ENCODE data around the gene JAKMIP2. TPM values are rescaled to one million over a fixed set of nuclear protein-coding genes. Genes with fewer than 3 reads are reported as not detected.
"Not testable (repeated sequence)": the region's sequence is repeated elsewhere in the genome, so short reads cannot be mapped to it uniquely, and the experiment has no call there.

JAKMIP2 gene
- total and polyA plus RNA-seq, 9 donors = 2.0 to 4.6 (median 2.3) TPM

GRCh38 chr5:147554261-147554817 is 228.2 kb downstream of the JAKMIP2 start:
- peak; percentile 99 for DNase-seq

DNA sequence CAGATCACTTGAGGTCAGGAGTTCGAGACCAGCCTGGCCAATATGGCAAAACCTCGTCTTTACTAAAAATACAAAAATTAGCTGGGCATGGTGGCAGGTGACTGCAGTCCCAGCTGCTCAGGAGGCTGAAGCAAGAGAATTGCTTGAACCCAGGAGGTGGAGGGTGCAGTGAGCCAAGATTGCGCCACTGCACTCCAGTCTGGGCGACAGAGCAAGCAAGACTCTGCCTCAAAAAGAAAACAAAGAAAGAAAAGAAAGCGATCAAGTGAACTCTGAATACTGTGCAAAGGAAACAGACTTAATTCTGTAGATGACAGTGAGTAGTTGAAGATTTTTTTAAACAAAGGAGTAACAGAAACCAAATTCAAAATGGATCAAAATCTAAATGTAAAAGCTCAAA is 228.7 kb downstream of the JAKMIP2 start:
- peak overlapping the region; percentile 95 for H3K27ac ChIP-seq (ENCODE audit: low read length)
- H3K9me3 ChIP-seq (replicated peaks; ENCODE audit: control insufficient read depth, low read depth, low read length); H3K4me3 ChIP-seq (ENCODE audit: low read length); H3K27me3 ChIP-seq (ENCODE audit: control insufficient read depth, insufficient read depth, low read length); H3K36me3 ChIP-seq (ENCODE audit: control insufficient read depth, insufficient read depth, low read length); H3K4me1 ChIP-seq (ENCODE audit: control insufficient read depth, insufficient read depth, low read length); DNase-seq: not testable (repeated sequence)
- WGBS (ENCODE audit: insufficient coverage) = 23% methylated on average over 2 of the region's 5 CpGs

More at GRCh38 chr5:147554261-147554817, 228.2 kb downstream of the JAKMIP2 start:
- Histone ChIP-seq H3K27me3 (ENCODE audit: control insufficient read depth, insufficient read depth, low read length) (no peaks in the 10 kb centered on the region), H3K4me3 (ENCODE audit: low read length) (peak overlapping the region; percentile 6), H3K36me3 (ENCODE audit: control insufficient read depth, insufficient read depth, low read length) (no peaks in the 10 kb centered on the region), H3K27ac (ENCODE audit: low read length) (peak overlapping the region; percentile 95), H3K4me1 (ENCODE audit: control insufficient read depth, insufficient read depth, low read length) (peaks cover 10% of the 10 kb centered on the region), H3K9me3 (replicated peaks; ENCODE audit: control insufficient read depth, low read depth, low read length) (peaks cover 2% of the 10 kb centered on the region)
- WGBS (ENCODE audit: insufficient coverage) = 3% methylated on average over 3 of the region's 7 CpGs

DNA sequence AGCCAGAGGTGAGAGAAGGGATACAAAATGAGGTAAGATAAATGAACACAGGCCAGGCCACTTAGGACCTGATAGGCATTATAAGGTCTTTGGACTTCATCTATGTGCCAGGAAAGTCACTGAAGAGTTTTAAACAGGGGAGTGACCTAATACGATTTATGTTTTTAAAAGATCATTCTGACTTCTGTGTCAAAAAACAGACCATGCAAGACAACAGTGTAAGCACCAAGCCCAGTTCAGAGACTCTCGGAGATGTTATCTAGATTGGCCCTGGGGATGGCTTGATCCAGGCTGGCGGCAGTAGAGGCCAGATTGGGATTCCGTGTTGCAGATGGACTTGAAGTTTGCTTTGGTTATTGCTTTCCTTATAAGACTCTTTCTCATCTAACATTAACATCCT is 229.6 kb downstream of the JAKMIP2 start:
- Histone ChIP-seq H3K27ac (ENCODE audit: low read length) (peak overlapping the region; percentile 95), H3K4me1 (ENCODE audit: control insufficient read depth, insufficient read depth, low read length) (peaks cover 9% of the 10 kb centered on the region), H3K36me3 (ENCODE audit: control insufficient read depth, insufficient read depth, low read length) (no peaks in the 10 kb centered on the region), H3K9me3 (replicated peaks; ENCODE audit: control insufficient read depth, low read depth, low read length) (peaks cover 2% of the 10 kb centered on the region), H3K4me3 (ENCODE audit: low read length) (no peak overlapping the region), H3K27me3 (ENCODE audit: control insufficient read depth, insufficient read depth, low read length) (no peaks in the 10 kb centered on the region)
- peak; percentile 83 for DNase-seq
- WGBS (ENCODE audit: insufficient coverage) = 71% methylated on average over 1 of the region's 4 CpGs

DNA sequence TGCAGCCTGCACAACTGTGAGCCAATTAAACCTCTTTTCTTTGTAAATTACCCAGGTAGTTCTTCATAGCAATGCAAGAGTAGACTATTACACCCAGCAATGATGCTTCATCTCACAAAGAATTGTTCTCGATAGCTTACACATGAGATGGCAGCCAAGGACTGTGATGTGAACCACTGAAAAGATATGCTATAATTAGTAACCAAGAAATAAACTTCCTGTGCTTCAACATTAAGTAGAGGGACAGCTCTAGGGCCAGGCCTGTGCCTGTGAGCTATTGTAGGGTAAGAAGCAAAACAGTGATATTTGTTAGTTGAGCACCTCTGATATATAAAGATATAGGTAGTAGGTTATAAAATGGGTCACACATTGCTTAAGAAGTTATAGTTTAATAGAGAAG is 230.9 kb downstream of the JAKMIP2 start:
- H3K4me1 ChIP-seq (ENCODE audit: control insufficient read depth, insufficient read depth, low read length) = peaks cover 9% of the 10 kb centered on the region
- no peaks in the 10 kb centered on the region for H3K36me3 ChIP-seq (ENCODE audit: control insufficient read depth, insufficient read depth, low read length)
- no peak for DNase-seq
- no peak overlapping the region for H3K4me3 ChIP-seq (ENCODE audit: low read length)
- WGBS (ENCODE audit: insufficient coverage) = no CpG with 5 or more reads among the region's 1 CpG
- H3K27me3 ChIP-seq (ENCODE audit: control insufficient read depth, insufficient read depth, low read length) = no peaks in the 10 kb centered on the region
- peaks cover 2% of the 10 kb centered on the region for H3K9me3 ChIP-seq (replicated peaks; ENCODE audit: control insufficient read depth, low read depth, low read length)
- H3K27ac ChIP-seq (ENCODE audit: low read length) = no peak overlapping the region

DNA sequence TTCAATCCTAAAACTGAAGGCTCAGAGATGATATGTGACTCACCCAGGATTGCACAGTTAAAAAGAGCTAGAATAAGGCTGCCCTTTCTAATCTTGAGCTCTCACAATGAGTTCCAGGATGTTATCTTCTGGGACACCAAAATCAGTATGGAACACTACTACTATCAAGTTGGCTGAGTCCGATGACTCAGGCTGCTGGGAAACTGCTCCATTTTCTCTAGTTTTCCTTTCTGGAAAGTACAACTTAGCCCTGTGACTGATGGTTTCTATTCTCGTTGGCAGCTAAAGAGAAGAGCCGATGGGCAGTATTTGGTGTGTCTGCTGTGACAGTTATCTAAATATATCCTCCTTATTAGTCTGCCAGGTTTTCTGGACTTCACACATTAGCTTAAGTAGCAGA is 234.8 kb downstream of the JAKMIP2 start:
- Histone ChIP-seq H3K27ac (ENCODE audit: low read length) (no peak overlapping the region), H3K9me3 (replicated peaks; ENCODE audit: control insufficient read depth, low read depth, low read length) (peaks cover 2% of the 10 kb centered on the region), H3K36me3 (ENCODE audit: control insufficient read depth, insufficient read depth, low read length) (no peaks in the 10 kb centered on the region), H3K27me3 (ENCODE audit: control insufficient read depth, insufficient read depth, low read length) (no peaks in the 10 kb centered on the region), H3K4me3 (ENCODE audit: low read length) (no peak overlapping the region), H3K4me1 (ENCODE audit: control insufficient read depth, insufficient read depth, low read length) (no peaks in the 10 kb centered on the region)
- DNase-seq = peak; percentile 54
- WGBS (ENCODE audit: insufficient coverage) = 83% methylated on average over 1 of the region's 3 CpGs

DNA sequence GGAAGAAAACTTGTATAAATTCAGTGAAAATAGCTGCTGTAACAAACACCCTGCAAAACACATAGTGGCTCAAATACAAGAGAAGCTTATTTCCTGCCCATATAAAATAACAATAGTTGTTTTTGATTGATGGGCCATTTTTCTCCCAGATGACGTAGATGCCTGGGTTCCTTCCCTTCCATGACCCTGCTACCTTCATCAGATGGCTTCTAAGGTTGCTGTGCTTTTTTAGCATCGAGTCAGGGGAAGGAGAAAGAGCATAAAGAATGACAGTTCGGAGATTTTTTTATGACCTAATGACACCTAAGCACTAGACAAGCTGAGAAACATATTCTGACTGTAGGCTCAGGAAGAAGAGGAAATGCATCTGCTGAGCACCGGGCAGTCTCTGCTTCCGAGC is 238.0 kb downstream of the JAKMIP2 start:
- H3K4me3 ChIP-seq (ENCODE audit: low read length) = no peak overlapping the region
- no peaks in the 10 kb centered on the region for H3K9me3 ChIP-seq (replicated peaks; ENCODE audit: control insufficient read depth, low read depth, low read length)

GRCh38 chr5:147539053-147539452 is 243.5 kb downstream of the JAKMIP2 start:
- no peak for DNase-seq
- no peaks in the 10 kb centered on the region for H3K9me3 ChIP-seq (replicated peaks; ENCODE audit: control insufficient read depth, low read depth, low read length)
- H3K4me1 ChIP-seq (ENCODE audit: control insufficient read depth, insufficient read depth, low read length) = no peaks in the 10 kb centered on the region
- H3K27ac ChIP-seq (ENCODE audit: low read length) = no peak overlapping the region
- WGBS (ENCODE audit: insufficient coverage) = no CpG with 5 or more reads among the region's 1 CpG
- no peaks in the 10 kb centered on the region for H3K36me3 ChIP-seq (ENCODE audit: control insufficient read depth, insufficient read depth, low read length)
- no peak overlapping the region for H3K4me3 ChIP-seq (ENCODE audit: low read length)
- no peaks in the 10 kb centered on the region for H3K27me3 ChIP-seq (ENCODE audit: control insufficient read depth, insufficient read depth, low read length)

More for the DNA sequence above, 238.0 kb downstream of the JAKMIP2 start:
- H3K4me1 ChIP-seq (ENCODE audit: control insufficient read depth, insufficient read depth, low read length) = no peaks in the 10 kb centered on the region
- WGBS (ENCODE audit: insufficient coverage) = 33% methylated on average over 2 of the region's 5 CpGs
- no peaks in the 10 kb centered on the region for H3K27me3 ChIP-seq (ENCODE audit: control insufficient read depth, insufficient read depth, low read length)
- no peaks in the 10 kb centered on the region for H3K36me3 ChIP-seq (ENCODE audit: control insufficient read depth, insufficient read depth, low read length)
- no peak overlapping the region for H3K27ac ChIP-seq (ENCODE audit: low read length)
- DNase-seq = no peak

DNA sequence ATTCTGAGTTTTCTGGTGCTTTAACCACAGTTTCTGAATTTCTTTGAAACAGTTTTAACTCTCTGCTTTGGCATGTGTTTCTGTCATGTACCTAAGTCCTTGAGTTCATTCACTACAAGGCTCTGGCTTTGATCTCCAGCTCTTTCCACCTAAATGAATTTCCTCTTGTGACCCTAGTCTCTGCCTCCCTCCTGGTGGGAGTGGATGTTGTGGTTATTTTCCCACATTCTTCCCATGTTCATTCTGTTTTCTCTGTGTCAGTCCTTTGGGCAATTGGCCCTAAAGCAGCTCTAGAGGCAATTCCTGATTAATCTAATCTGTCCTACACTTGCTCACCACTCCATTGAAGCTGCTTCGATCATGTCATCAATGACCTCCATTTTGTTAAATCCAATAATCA is 244.3 kb downstream of the JAKMIP2 start:
- H3K4me1 ChIP-seq (ENCODE audit: control insufficient read depth, insufficient read depth, low read length) = no peaks in the 10 kb centered on the region
- no peak for DNase-seq
- H3K4me3 ChIP-seq (ENCODE audit: low read length) = no peak overlapping the region
- H3K27ac ChIP-seq (ENCODE audit: low read length) = no peak overlapping the region
- WGBS (ENCODE audit: insufficient coverage) = no CpG with 5 or more reads among the region's 1 CpG
- no peaks in the 10 kb centered on the region for H3K9me3 ChIP-seq (replicated peaks; ENCODE audit: control insufficient read depth, low read depth, low read length)
- no peaks in the 10 kb centered on the region for H3K36me3 ChIP-seq (ENCODE audit: control insufficient read depth, insufficient read depth, low read length)
- H3K27me3 ChIP-seq (ENCODE audit: control insufficient read depth, insufficient read depth, low read length) = no peaks in the 10 kb centered on the region

Other genes starting within 250 kb of the JAKMIP2 start
- gene SPINK1, start 48.9 kb upstream of the JAKMIP2 start, total RNA-seq = not detected
- 1 to 10 TPM in 4 of 8 donors, not detected in 4; 1.4 to 7.6 (median 2.0) TPM for gene SPINK1, start 48.9 kb upstream of the JAKMIP2 start, polyA plus RNA-seq (ENCODE audit: insufficient read depth in 1 of 8, insufficient read length in 8 of 8, low replicate concordance in 1 of 8)
- gene SCGB3A2, start 96.0 kb upstream of the JAKMIP2 start, total RNA-seq = not detected
- gene SCGB3A2, start 96.0 kb upstream of the JAKMIP2 start, polyA plus RNA-seq (ENCODE audit: insufficient read depth in 1 of 8, insufficient read length in 8 of 8, low replicate concordance in 1 of 8) = 10 to 100 TPM in 1 of 8 donors, under 1 TPM in 3, not detected in 4; 0.23 to 60.5 (median 0.33) TPM
- not detected for gene C5orf46, start 123.8 kb upstream of the JAKMIP2 start, total RNA-seq
- not detected for gene C5orf46, start 123.8 kb upstream of the JAKMIP2 start, polyA plus RNA-seq (ENCODE audit: insufficient read depth in 1 of 8, insufficient read length in 8 of 8, low replicate concordance in 1 of 8)